Fibroblast of lung (primary cell): ENCODE results near the gene HIVEP1. TPM values are rescaled to one million over a fixed set of nuclear protein-coding genes. Genes with fewer than 3 reads are reported as not detected.
A peak's percentile ranks its signal among the peaks of the same experiment; 100 is the strongest.

Source experiments
- DNase-seq, 2 donors: peaks; one replicate each; pipeline versions ENCODE4 v3.0.0 to v3.0.0-alpha.2; 2010; ENCODE audit warnings: low read depth in 2 of 2
- H2AFZ ChIP-seq: 2 replicates; pipeline ENCODE4 v1.5.1; 2012; ENCODE audit warnings: low read length, control low read depth, inconsistent platforms
- H3K27ac ChIP-seq: 2 replicates; pipeline ENCODE4 v1.5.1; 2011; ENCODE audit warnings: low read length, control low read depth; ENCODE audit not compliant: insufficient read depth
- H3K27me3 ChIP-seq: 2 replicates; pipeline ENCODE4 v1.5.1; 2011; ENCODE audit warnings: mild to moderate bottlenecking, low read length; ENCODE audit not compliant: control insufficient read depth, insufficient read depth
- H3K36me3 ChIP-seq: 2 replicates; pipeline ENCODE4 v1.5.1; 2011; ENCODE audit warnings: low read length; ENCODE audit not compliant: control insufficient read depth, insufficient read depth
- H3K4me1 ChIP-seq: 2 replicates; pipeline ENCODE4 v1.5.1; 2011; ENCODE audit warnings: low read length; ENCODE audit not compliant: control insufficient read depth, insufficient read depth; ENCODE audit errors: extremely low read depth
- H3K4me2 ChIP-seq: 2 replicates; pipeline ENCODE4 v1.5.1; 2011; ENCODE audit warnings: low read length, control low read depth; ENCODE audit not compliant: insufficient read depth; ENCODE audit errors: extremely low read depth
- H3K4me3 ChIP-seq, 4 experiments: fragments of 200-600 bp in 1 of 4; sonication (generic) in 1 of 4; replicated peaks in 1 of 4; 2 replicates each; pipeline ENCODE4 v1.5.1; 2011 to 2016; ENCODE audit warnings: low read length in 4 of 4, low read depth in 3 of 4, mild to moderate bottlenecking in 3 of 4, control low read depth in 2 of 4, inconsistent platforms in 1 of 4, mixed read lengths in 1 of 4; ENCODE audit not compliant: insufficient read depth in 1 of 4; ENCODE audit errors: control extremely low read depth in 1 of 4
- H3K79me2 ChIP-seq: 2 replicates; pipeline ENCODE4 v1.5.1; 2012; ENCODE audit warnings: mild to moderate bottlenecking, low read length, inconsistent platforms; ENCODE audit not compliant: control insufficient read depth, insufficient read depth
- H3K9ac ChIP-seq: 2 replicates; pipeline ENCODE4 v1.5.1; 2011; ENCODE audit warnings: mild to moderate bottlenecking, low read length, control low read depth; ENCODE audit not compliant: insufficient read depth
- H3K9me3 ChIP-seq: 2 replicates; pipeline ENCODE4 v1.5.1; 2012; ENCODE audit warnings: low read depth, low read length; ENCODE audit not compliant: control insufficient read depth, insufficient read depth
- H4K20me1 ChIP-seq: 2 replicates; pipeline ENCODE4 v1.5.1; 2011; ENCODE audit warnings: low read length; ENCODE audit not compliant: control insufficient read depth, insufficient read depth; ENCODE audit errors: extremely low read depth
- CTCF ChIP-seq, 2 donors: IDR thresholded peaks in 1 of 2; conservative IDR thresholded peaks in 1 of 2; 1 replicate in 1 of 2; 2 replicates in 1 of 2; pipeline ENCODE4 v1.5.1; 2011 to 2012; ENCODE audit warnings: low read length in 2 of 2, control low read depth in 1 of 2, inconsistent platforms in 1 of 2, low read depth in 1 of 2, mild to moderate bottlenecking in 1 of 2
- EZH2 ChIP-seq: IDR thresholded peaks from 2 replicates; pipeline ENCODE4 v1.5.1; 2012; ENCODE audit warnings: low read length, control low read depth, mild to moderate bottlenecking; ENCODE audit errors: missing control alignments
- polyA plus RNA-seq, 2 donors: library from polyadenylated mRNA; depleted of rRNA in 1 of 2; stranded (reverse) in 1 of 2; unstranded in 1 of 2; fragments of >200 nt; gene quantifications; 2 replicates each; pipeline ENCODE4 v1.2.1, GENCODE V29; 2011 to 2012; ENCODE audit warnings: missing spikeins in 1 of 2
- total RNA-seq: library from RNA; depleted of rRNA; stranded (reverse); fragments of >200 nt; gene quantifications from 2 replicates; pipeline ENCODE4 v1.2.1, GENCODE V29; 2014

HIVEP1 gene
- total and polyA plus RNA-seq, 2 donors (not counting 1 experiment from before 2014, with no cell fraction given) = 9.9 to 14.6 TPM

GRCh38 chr6:12028213-12028612 is 16.1 kb downstream of the HIVEP1 start:
- TF ChIP-seq CTCF (conservative IDR thresholded peaks at IDR 0.05 in 1 of 2, IDR thresholded peaks at IDR 0.05 in 1 of 2; ENCODE audit: low read depth in 1 of 2, low read length in 2 of 2) (no peak), EZH2 (no peak)
- no peaks in the 10 kb centered on the region for H3K27me3 ChIP-seq
- H3K9me3 ChIP-seq = no peaks in the 10 kb centered on the region
- H3K4me2 ChIP-seq = no peak overlapping the region
- H3K27ac ChIP-seq = no peak overlapping the region
- no peaks in the 10 kb centered on the region for H4K20me1 ChIP-seq
- peaks cover 11% of the 10 kb centered on the region for H3K4me1 ChIP-seq
- DNase-seq = no peak
- no peak overlapping the region for H3K9ac ChIP-seq
- H3K36me3 ChIP-seq = no peaks in the 10 kb centered on the region
- no peak overlapping the region for H3K4me3 ChIP-seq
- H2AFZ ChIP-seq = no peak overlapping the region
- H3K79me2 ChIP-seq = peaks cover 15% of the 10 kb centered on the region

GRCh38 chr6:12029979-12030737 is 18.0 kb downstream of the HIVEP1 start:
- Histone ChIP-seq H4K20me1 (no peaks in the 10 kb centered on the region), H3K9ac (no peak overlapping the region), H3K27me3 (no peaks in the 10 kb centered on the region), H3K4me2 (no peak overlapping the region), H2AFZ (no peak overlapping the region), H3K4me3 (no peak overlapping the region), H3K36me3 (no peaks in the 10 kb centered on the region), H3K79me2 (peaks cover 22% of the 10 kb centered on the region), H3K27ac (no peak overlapping the region), H3K9me3 (no peaks in the 10 kb centered on the region), H3K4me1 (peaks cover 5% of the 10 kb centered on the region)
- TF ChIP-seq EZH2 (no peak), CTCF (conservative IDR thresholded peaks at IDR 0.05 in 1 of 2, IDR thresholded peaks at IDR 0.05 in 1 of 2; ENCODE audit: low read depth in 1 of 2, low read length in 2 of 2) (no peak)
- DNase-seq = no peak

DNA sequence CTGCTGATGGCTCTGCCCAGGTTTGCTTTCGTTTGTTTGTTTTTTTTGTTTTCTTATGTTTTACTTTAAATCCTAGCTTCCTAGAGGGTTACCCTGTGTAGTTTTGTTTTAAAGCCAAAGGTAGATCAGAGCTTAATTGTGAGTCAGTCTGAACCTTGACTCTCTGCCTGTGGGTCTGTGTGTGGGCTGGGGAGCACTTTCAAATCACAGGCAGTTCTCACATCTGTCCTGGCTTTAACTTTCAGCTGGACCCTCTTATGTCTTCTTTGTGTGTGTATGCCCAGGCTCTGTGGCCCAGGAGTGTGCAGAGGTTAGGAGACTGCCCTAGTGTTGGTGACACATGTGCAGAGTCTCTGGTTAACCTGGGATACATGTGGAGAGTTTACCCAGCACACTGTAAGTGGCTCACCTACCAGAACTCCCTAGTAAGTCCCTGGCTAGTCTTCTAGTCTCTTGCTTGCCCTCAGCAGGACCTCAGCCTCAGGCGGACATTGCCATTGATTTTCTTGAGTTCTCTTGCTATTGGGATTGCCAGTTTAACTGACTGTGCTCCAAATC is 19.0 kb downstream of the HIVEP1 start:
- Histone ChIP-seq H4K20me1 (no peaks in the 10 kb centered on the region), H2AFZ (no peak overlapping the region), H3K9ac (no peak overlapping the region), H3K36me3 (no peaks in the 10 kb centered on the region), H3K27me3 (no peaks in the 10 kb centered on the region), H3K4me2 (no peak overlapping the region), H3K79me2 (peaks cover 22% of the 10 kb centered on the region), H3K4me1 (peaks cover 2% of the 10 kb centered on the region), H3K27ac (no peak overlapping the region), H3K4me3 (no peak overlapping the region), H3K9me3 (no peaks in the 10 kb centered on the region)
- DNase-seq = peak in 1 of 2 donors; percentile 57
- TF ChIP-seq EZH2 = no peak
- TF ChIP-seq CTCF (conservative IDR thresholded peaks at IDR 0.05 in 1 of 2, IDR thresholded peaks at IDR 0.05 in 1 of 2; ENCODE audit: low read depth in 1 of 2, low read length in 2 of 2) = no peak
